HG03342 (cell line): Measurements from ENCODE around the gene CPN1.
A peak's percentile ranks its signal among the peaks of the same experiment; 100 is the strongest.

Experiments
- ATAC-seq: cut with Tn5 transposase; IDR thresholded peaks from one replicate; pipeline ENCODE4 v1.9.1; 2021; ENCODE audit warnings: mild to moderate bottlenecking, moderate library complexity; ENCODE audit not compliant: unreplicated experiment

The CPN1 gene

DNA sequence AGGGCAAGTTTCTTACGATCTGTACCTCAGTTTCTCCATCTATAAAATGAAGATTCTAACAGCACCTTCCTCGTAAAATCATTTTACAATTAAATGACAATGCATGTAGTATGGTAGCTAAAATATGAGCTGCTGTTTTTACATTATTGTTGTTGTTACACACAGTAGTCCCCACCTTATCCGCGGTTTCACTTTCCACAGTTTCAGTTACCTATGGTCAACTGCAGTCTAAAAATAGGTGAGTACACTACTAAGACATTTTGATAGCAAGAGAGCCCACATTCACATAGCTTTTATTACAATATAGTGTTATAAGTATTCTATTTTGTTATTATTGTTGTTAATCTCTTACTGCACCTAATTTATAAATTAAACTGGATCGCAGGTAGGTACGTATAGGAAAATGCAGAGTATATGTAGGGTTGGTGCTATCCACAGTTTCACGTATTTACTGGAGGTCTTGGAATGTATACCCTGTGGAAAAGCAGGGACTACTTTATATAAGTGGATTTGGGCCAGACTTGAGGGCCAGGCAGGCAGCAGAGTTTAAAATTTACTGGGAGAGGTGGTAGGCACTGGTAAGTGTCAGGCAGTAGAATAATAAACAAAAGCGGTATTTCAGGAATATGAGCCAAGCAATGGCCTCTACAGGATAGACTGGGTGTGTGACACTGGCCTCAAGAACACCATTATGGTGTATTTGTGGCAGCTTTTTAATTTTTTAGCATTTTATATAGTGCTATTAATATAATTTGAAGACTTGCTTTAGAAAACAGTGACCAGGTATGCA, 82.2 kb downstream of the CPN1 start:
- ATAC-seq = no peak

DNA sequence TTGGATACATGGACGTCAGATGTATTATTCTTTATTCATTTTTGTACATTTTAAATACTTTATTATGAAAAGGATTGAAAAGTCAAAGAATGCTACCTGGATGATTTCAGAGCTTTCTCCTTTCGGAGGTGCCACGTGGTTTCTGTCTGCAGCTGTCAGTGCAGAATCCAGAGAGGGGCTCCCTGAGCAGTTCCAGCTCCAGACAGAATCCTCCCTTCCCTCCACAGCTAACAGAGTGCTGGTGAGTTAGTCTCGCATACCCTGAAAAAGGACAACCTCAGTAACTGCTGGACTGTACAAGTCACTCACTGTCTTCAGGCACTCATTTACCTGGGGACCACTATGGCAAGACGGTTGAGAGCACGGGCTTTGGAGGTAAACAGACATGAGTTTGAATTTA, 82.8 kb downstream of the CPN1 start:
- ATAC-seq = no peak

DNA sequence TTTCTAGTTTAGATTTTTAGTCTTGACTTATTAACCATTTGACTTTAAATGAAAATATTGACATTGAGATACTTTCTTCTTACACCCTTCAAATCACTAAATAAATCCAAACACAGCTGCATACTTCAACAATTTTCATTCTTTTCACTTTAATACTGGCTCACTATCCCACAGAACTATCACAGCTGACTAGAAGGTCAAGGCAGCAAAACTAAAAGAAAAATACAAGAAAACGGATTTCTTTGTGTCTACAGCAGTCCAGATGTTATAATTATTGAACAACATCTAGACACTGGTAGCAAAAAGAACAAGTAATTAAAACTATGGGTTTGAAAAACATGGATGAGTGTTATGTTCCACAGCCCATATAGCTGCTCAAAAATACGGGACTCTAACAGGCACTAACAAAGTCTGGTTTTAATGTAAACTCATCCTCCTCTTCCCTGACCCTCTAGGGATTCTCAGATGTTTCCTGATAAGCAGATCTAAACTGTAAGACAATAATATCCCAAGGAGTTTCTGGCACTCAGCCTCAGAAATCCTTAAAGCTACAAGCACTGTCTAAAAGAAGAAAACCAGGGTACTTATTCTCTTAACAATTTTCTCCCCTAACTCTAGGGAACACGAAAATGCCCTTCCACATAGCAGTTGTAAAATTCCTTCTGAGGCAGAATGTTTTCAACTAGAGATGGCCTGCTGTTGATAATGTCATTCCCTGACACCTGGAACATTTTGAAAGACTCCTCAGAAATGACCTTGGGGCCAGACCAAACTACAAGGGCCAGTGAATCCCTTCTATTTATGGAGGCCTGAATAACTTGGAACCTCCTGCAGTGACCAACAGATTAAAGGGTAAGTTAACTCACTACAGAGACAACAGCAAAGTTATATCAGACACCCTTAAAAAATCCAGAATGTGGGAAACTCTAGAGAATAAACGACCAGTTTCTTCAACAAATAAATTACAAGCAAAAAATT, 84.7 kb downstream of the CPN1 start:
- ATAC-seq = no peak

DNA sequence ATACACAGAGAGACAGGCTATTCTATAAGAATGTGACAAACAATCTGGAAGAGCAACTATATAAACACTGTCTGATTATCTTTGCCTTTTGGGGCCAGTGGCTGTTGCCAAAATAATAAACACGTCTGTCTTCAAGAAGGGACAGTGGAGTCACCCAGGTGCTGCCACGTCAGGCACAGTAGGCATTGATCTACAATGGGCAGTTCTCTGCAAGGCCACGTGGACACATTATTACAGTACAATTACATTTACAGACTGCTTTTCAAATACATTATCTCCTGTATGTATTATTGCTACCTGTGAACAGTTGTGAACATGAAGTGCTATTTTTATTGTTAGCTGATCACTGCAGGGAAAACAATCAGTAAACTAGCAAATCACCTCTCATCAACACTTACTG, 86.0 kb downstream of the CPN1 start:
- ATAC-seq = no peak

DNA sequence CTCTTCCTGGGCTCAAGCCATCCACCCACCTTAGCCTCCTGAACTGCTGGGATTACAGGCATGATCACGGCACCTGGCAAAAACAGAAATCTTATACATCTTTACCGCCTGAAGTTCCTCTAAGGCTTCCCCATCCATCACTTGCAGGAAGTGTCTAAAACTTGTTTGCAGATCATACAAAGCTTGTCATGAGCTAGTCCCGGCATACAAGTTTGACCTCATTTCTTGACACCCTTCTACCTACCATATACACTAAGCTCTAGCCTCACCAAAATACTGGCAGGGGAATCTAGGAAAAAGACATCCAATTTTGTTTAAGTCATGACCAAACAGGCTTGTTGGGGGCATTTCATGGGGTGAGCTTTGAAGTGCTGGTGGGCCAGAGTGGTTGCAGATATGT, 86.4 kb downstream of the CPN1 start:
- no peak for ATAC-seq

DNA sequence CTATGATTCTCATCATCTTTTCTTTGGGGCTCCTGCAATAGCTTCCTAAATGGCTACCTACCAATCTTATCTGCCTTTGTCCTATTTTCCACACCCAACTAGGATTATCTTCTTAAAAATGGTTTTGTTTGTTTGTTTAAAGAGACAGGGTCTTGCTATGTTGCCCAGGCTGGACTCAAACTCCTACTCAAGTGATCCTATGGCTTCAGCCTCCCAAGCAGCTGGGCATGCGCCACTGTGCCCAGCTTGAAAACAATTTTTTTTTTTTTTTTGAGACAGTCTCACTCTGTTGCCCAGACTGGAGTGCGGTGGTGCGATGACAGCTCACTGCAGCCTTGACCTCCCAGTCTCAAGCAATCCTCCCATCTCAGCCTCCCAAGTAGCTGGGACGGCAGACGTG, 86.9 kb downstream of the CPN1 start:
- ATAC-seq = no peak

DNA sequence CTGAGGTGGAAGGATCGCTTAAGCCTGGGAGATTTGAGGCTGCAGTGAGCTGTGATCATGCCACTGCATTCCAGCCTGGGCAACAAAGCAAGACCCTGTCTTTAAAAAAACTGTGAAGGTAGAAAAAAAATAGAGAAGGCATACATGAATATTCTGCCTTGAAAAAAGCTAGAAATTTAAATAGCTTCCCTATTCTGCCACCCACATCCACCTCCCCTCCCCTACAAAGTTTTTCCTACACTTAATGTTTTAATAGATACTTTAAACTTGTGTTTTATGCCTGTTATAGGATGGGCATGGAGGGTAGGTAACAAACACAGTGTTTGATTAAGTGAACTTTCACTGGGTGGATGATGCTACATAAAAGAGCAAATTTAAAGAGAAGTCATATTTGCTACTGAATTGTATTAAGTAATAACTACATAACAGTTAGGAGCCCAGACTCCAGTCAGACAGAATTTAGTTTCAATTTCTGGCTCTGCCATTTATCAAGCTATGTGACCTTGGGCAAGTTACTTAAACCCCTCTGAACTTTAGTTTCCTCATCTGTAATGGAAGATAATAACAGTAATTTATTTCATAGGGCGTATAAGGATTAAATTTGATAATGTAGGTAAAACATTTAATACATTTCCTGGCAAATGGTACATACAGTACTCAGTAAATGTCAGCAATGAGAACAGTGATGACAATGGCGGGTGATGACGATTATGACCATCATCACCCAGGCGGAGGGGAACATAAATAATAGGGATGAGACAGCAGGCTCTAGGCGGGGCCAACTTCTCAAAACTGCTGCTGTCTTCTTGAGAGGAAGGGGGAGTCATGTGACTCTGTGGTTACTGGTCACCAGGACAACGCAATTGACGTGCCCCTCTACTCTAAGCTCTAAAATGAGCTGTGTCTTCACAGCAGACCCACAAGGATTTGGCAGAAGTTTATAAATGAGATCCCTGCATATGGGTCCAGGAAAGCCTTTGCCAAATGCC, 87.7 kb downstream of the CPN1 start:
- ATAC-seq = peak; percentile 95
